Lower leg skin (tissue), 3 donors: Measurements from ENCODE around the gene TULP4.

Experiments
- POLR2A ChIP-seq, 2 donors: fragments of 450-650 bp; IDR thresholded peaks; one replicate each; pipeline ENCODE4 v1.6.1; 2016 to 2017; ENCODE audit warnings: antibody characterized with exemption in 2 of 2, mild to moderate bottlenecking in 1 of 2, moderate library complexity in 1 of 2
- TF ChIP-seq, protein P1 (sequence below), 3 donors: fragments of 450-650 bp; IDR thresholded peaks; one replicate each; pipeline ENCODE4 v1.5.1; 2016; ENCODE audit warnings: antibody characterized with exemption in 3 of 3, mild to moderate bottlenecking in 3 of 3, moderate library complexity in 2 of 3

DNA sequence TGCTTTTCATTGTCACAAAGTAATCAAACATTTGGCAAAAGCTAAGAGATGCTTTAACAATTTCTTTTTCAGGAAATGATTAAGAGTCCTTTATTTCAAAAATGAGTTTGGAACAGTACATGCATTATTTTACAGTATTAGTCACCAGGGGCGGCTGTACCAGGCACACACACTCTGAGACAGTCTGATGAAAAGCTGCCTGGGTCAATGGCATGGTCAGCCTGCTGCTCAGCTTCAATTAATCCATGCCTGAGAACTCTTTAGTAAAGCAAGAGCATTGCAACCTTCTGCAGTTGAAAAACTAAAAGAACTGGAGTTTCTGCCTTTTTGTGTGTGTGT lies 105.5 kb downstream of the TULP4 start:
- no peak for TF ChIP-seq POLR2A (IDR thresholded peaks at IDR 0.05)
- TF ChIP-seq, protein P1, sequence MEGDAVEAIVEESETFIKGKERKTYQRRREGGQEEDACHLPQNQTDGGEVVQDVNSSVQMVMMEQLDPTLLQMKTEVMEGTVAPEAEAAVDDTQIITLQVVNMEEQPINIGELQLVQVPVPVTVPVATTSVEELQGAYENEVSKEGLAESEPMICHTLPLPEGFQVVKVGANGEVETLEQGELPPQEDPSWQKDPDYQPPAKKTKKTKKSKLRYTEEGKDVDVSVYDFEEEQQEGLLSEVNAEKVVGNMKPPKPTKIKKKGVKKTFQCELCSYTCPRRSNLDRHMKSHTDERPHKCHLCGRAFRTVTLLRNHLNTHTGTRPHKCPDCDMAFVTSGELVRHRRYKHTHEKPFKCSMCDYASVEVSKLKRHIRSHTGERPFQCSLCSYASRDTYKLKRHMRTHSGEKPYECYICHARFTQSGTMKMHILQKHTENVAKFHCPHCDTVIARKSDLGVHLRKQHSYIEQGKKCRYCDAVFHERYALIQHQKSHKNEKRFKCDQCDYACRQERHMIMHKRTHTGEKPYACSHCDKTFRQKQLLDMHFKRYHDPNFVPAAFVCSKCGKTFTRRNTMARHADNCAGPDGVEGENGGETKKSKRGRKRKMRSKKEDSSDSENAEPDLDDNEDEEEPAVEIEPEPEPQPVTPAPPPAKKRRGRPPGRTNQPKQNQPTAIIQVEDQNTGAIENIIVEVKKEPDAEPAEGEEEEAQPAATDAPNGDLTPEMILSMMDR (IDR thresholded peaks at IDR 0.05) = no peak
